GM18519 (cell line): ENCODE results near the gene KIRREL3.

Experiments used
- ATAC-seq: cut with Tn5 transposase; IDR thresholded peaks from one replicate; pipeline ENCODE4 v1.9.1; 2021; ENCODE audit warnings: mild to moderate bottlenecking, moderate library complexity; ENCODE audit not compliant: unreplicated experiment, low FRiP score

The KIRREL3 gene

GRCh38 chr11:126592496-126593410, 407.8 kb downstream of the KIRREL3 start:
- ATAC-seq = no peak

- no peak for ATAC-seq
Observed at GRCh38 chr11:126591966-126592489, 408.5 kb downstream of the KIRREL3 start.

- no peak for ATAC-seq
Observed at GRCh38 chr11:126589492-126589803, 411.1 kb downstream of the KIRREL3 start.

- no peak for ATAC-seq
Observed at GRCh38 chr11:126588630-126589491, 411.7 kb downstream of the KIRREL3 start.

- ATAC-seq = no peak
Observed at GRCh38 chr11:126587541-126587940, 413.0 kb downstream of the KIRREL3 start.

GRCh38 chr11:126585774-126586491, 414.6 kb downstream of the KIRREL3 start:
- no peak for ATAC-seq

GRCh38 chr11:126585388-126585773, 415.2 kb downstream of the KIRREL3 start:
- ATAC-seq = no peak

- no peak for ATAC-seq
Observed at GRCh38 chr11:126583594-126584427, 416.8 kb downstream of the KIRREL3 start.

GRCh38 chr11:126583101-126583500, 417.5 kb downstream of the KIRREL3 start:
- no peak for ATAC-seq

- no peak for ATAC-seq
Observed at GRCh38 chr11:126581871-126582648, 418.5 kb downstream of the KIRREL3 start.

- ATAC-seq = no peak
Observed at GRCh38 chr11:126578426-126578825, 422.1 kb downstream of the KIRREL3 start.

- no peak for ATAC-seq
Observed at GRCh38 chr11:126578021-126578420, 422.5 kb downstream of the KIRREL3 start.

GRCh38 chr11:126575849-126576248, 424.7 kb downstream of the KIRREL3 start:
- ATAC-seq = no peak

GRCh38 chr11:126573325-126573978, 427.1 kb downstream of the KIRREL3 start:
- ATAC-seq = no peak

GRCh38 chr11:126570489-126570888, 430.1 kb downstream of the KIRREL3 start:
- no peak for ATAC-seq

GRCh38 chr11:126567419-126567818, 433.2 kb downstream of the KIRREL3 start:
- ATAC-seq = no peak

GRCh38 chr11:126564566-126564965, 436.0 kb downstream of the KIRREL3 start:
- ATAC-seq = no peak

- no peak for ATAC-seq
Observed at GRCh38 chr11:126561327-126561893, 439.2 kb downstream of the KIRREL3 start.
